Measurements from ENCODE around the gene CYB5R2.

The CYB5R2 gene

DNA sequence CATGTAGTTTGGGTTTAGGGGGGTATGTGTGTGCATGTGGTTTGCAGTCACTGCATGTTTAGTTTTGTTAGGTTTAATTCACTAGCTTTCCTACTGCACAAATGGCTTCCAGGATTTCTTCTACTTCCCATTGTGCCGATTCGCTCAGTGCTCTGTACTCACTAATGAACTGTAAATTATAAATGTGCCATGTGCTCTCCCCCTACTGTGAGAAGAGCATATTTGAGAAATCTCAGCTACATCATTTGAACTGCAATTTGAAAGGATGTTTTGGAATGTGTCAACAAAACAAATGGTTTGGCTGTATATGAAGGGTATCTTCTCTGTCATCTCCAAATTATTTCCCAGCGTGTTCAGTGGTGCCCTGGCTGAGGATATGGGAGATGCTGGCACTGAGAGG lies 28.1 kb downstream of the CYB5R2 start:
- TF ChIP-seq, protein P1, sequence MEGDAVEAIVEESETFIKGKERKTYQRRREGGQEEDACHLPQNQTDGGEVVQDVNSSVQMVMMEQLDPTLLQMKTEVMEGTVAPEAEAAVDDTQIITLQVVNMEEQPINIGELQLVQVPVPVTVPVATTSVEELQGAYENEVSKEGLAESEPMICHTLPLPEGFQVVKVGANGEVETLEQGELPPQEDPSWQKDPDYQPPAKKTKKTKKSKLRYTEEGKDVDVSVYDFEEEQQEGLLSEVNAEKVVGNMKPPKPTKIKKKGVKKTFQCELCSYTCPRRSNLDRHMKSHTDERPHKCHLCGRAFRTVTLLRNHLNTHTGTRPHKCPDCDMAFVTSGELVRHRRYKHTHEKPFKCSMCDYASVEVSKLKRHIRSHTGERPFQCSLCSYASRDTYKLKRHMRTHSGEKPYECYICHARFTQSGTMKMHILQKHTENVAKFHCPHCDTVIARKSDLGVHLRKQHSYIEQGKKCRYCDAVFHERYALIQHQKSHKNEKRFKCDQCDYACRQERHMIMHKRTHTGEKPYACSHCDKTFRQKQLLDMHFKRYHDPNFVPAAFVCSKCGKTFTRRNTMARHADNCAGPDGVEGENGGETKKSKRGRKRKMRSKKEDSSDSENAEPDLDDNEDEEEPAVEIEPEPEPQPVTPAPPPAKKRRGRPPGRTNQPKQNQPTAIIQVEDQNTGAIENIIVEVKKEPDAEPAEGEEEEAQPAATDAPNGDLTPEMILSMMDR (IDR thresholded peaks at IDR 0.05; ENCODE audit: control insufficient read depth, insufficient read depth, low read depth, low read length, missing control alignments) = no peak
- H3K4me3 ChIP-seq (ENCODE audit: control insufficient read depth, low read depth, low read length) = no peak overlapping the region
- DNase-seq (ENCODE audit: low read depth) = no peak

DNA sequence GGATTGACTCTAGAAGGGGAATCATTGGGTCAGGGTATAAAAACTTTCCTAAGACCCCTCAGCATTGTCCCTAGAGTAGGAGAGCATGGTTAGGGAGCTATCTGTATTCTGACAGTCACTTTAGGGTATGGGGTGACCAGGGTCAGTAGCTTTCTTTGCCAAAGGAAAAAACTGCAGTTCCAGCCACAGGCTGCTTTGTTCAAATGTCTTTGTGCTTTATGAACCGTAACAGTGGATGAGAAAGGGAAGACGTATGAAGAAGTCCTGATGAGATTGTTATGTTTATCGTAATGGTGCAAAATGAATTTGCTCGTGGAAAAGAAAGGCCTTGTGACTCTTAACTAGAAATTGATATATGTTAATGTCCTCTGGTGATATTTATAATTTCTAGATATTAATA lies 30.0 kb downstream of the CYB5R2 start:
- DNase-seq (ENCODE audit: low read depth) = no peak
- TF ChIP-seq, protein P1 (IDR thresholded peaks at IDR 0.05; ENCODE audit: control insufficient read depth, insufficient read depth, low read depth, low read length, missing control alignments) = no peak
- no peak overlapping the region for H3K4me3 ChIP-seq (ENCODE audit: control insufficient read depth, low read depth, low read length)

DNA sequence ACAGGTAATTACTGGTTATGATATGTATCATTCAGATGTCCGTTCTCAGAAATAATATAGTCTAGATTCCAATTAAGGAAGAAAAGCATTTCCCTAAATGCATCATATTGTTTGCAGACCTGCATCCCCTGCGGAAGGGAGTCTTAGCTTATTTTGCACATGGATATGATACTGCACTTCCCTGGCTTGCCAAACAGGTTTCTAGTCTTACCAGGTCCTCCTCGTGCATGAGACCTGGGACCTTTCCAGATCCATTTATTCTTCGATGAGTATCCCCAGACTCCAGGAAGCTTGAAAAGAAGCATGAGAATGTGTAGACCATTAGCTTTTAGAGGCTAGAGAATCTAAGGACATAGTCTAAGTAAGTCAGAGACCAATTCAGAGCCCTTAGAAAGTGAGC lies 30.6 kb downstream of the CYB5R2 start:
- TF ChIP-seq, protein P1 (IDR thresholded peaks at IDR 0.05; ENCODE audit: control insufficient read depth, insufficient read depth, low read depth, low read length, missing control alignments) = no peak
- H3K4me3 ChIP-seq (ENCODE audit: control insufficient read depth, low read depth, low read length) = no peak overlapping the region

DNA sequence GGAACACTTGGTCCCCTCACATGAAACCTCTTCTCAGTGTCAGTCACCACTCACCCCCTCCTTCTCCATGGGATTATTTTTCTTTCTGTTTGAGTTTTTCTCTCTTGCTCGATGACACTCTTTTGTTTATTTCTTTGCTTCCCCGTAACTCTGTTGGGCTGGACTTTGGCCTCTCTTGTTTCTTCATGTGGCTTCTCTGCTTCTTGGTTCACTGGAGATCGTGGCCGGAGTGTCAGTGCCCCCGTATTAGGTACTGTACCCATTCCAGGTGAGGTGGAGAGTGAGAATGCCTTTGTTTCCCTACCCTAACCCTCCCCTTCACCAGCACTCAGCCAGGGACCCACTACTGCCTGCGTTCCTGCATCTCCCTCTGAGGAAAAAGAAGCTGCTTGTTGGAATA lies 32.5 kb downstream of the CYB5R2 start:
- DNase-seq (ENCODE audit: low read depth) = no peak
- no peak overlapping the region for H3K4me3 ChIP-seq (ENCODE audit: control insufficient read depth, low read depth, low read length)
- TF ChIP-seq, protein P1 (IDR thresholded peaks at IDR 0.05; ENCODE audit: control insufficient read depth, insufficient read depth, low read depth, low read length, missing control alignments) = no peak

More for the DNA sequence above, 30.6 kb downstream of the CYB5R2 start:
- DNase-seq (ENCODE audit: low read depth) = no peak

DNA sequence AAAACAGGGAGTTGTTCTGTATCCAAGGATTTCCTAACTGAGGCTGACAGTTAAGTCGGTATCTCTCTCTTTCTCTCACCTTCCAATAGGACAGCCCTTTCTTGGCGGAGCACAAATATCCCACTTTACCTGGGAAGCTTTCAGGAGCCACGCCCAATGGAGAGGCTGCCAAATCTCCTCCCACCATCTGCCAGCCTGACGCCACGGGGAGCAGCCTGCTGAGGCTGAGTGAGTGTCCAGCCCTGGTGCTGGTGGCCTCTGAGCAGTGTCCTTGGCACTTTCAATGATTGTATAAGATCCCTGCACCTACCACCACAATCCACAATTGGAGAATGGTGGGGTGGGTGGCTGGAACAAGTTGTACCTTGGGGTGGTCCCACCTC lies 33.7 kb downstream of the CYB5R2 start:
- TF ChIP-seq, protein P1 (IDR thresholded peaks at IDR 0.05; ENCODE audit: control insufficient read depth, insufficient read depth, low read depth, low read length, missing control alignments) = no peak
- H3K4me3 ChIP-seq (ENCODE audit: control insufficient read depth, low read depth, low read length) = no peak overlapping the region
- no peak for DNase-seq (ENCODE audit: low read depth)

DNA sequence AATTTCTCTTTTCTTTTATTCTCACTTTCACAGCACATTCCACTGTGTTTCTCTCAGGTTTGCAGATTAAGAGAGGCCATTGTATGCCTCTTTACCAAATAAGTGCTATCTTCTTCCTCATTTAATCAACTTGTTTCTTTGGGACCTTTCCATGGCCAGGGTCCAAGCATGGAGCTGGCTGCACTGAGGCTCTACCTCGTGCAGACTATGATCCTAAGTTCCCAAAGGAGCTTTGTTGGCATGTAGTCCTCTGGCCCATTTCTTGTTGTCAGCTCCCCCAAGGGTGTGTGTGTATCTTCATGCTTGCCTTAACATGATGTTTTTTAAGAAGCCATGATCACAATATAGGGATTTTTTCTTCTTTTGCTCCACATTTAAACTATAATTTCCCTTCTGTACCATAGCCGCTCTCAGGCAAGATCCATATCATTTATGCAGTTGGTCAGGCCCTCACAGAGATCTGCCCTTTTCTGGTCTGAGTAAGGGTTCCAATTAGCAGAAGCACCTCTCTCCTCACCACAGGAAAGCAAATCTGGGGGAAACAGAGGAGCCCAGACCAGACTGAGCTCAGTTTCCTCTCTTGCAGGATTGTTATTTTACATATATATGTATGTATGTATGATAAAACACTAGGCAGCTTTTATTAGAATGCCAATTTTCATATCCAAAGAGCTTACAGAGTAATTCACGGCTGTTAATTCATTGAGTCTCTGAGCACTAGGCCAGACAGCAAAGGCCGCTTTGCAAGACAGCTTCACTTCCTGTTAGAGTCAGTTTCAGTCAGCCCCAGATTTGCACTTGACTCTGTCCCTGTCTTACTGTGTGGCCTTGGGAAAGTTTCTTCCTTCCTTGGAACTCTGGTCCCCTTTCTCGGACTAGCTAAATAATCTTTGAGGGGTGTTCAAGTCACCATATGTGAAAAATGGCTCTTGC lies 34.3 kb downstream of the CYB5R2 start:
- TF ChIP-seq, protein P1 (IDR thresholded peaks at IDR 0.05; ENCODE audit: control insufficient read depth, insufficient read depth, low read depth, low read length, missing control alignments) = no peak
- DNase-seq (ENCODE audit: low read depth) = no peak
- no peak overlapping the region for H3K4me3 ChIP-seq (ENCODE audit: control insufficient read depth, low read depth, low read length)

Measured in AG09309 (cell line).